NCI-H187 treated with DMSO at 0.1 percent for 48 hours (cell line): ENCODE results near the gene PACS1.
"Not testable (repeated sequence)": the region's sequence is repeated elsewhere in the genome, so short reads cannot be mapped to it uniquely, and the experiment has no call there.

Source experiments
- DNase-seq: peaks from one replicate; lab custom pipeline; 2025; lab: John Stamatoyannopoulos, UW

Gene PACS1

GRCh38 chr11:66277064-66277463, 207.0 kb downstream of the PACS1 start:
- DNase-seq, result not testable (repeated sequence)

- DNase-seq, result no peak
These were observed 207.6 kb downstream of the PACS1 start, which contains the start of gene CNIH2 for GRCh38 chr11:66277471-66278362. CNIH2 (plus strand) TSS chr11:66278175; CDS start chr11:66278457, 282 bp downstream.

- no peak for DNase-seq
These were observed 208.5 kb downstream of the PACS1 start for GRCh38 chr11:66278363-66279091.

- DNase-seq, result no peak
These were observed 209.1 kb downstream of the PACS1 start for GRCh38 chr11:66279092-66279734.

GRCh38 chr11:66280428-66280827, 210.4 kb downstream of the PACS1 start:
- no peak for DNase-seq

GRCh38 chr11:66281001-66281400, 210.9 kb downstream of the PACS1 start:
- no peak for DNase-seq

GRCh38 chr11:66281776-66282467, 211.8 kb downstream of the PACS1 start:
- no peak for DNase-seq

- DNase-seq, result peak; percentile 83
These were observed 212.7 kb downstream of the PACS1 start for GRCh38 chr11:66282468-66283455.

- no peak for DNase-seq
These were observed 213.5 kb downstream of the PACS1 start for GRCh38 chr11:66283461-66284105.

GRCh38 chr11:66284526-66285078, 214.5 kb downstream of the PACS1 start:
- DNase-seq, result no peak

- DNase-seq, result no peak
These were observed 215.3 kb downstream of the PACS1 start for GRCh38 chr11:66285250-66285947.

- DNase-seq, result no peak
These were observed 216.6 kb downstream of the PACS1 start for GRCh38 chr11:66286699-66287098.

GRCh38 chr11:66287211-66287888, 217.3 kb downstream of the PACS1 start:
- DNase-seq, result no peak

- no peak for DNase-seq
These were observed 218.0 kb downstream of the PACS1 start for GRCh38 chr11:66287889-66288670.

GRCh38 chr11:66288671-66289547, 218.8 kb downstream of the PACS1 start, which contains the start of gene YIF1A:
YIF1A (minus strand) TSS chr11:66289143; CDS start chr11:66288985, 158 bp downstream.
- DNase-seq, result peak; percentile 96

- no peak for DNase-seq
These were observed 219.7 kb downstream of the PACS1 start for GRCh38 chr11:66289548-66290329.
